ENCODE data around the gene SNAI1.

SNAI1 gene

DNA sequence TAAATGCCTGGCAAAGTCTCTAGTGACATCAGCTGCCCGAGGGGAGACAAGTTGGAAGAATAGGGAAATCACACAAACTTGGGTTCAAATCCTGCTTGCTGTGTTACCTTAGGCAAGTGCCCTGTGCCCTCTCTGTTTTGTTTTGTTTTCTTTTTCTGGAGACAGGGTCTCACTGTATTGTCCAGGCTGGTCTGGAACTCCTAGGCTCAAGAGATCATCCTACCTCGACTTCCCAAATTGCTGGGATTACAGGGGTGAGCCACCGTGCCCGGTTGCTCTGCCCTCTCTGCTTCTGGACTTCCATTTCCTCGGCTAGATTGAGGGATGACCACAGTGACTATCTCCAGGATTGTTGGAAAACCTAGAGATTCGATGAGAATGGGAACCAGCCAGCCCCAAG, 55.4 kb downstream of the SNAI1 start:
- no peak for DNase-seq
